ENCODE results near the gene KIAA0232. TPM values are rescaled to one million over a fixed set of nuclear protein-coding genes. Genes with fewer than 3 reads are reported as not detected.

KIAA0232 gene
- total RNA-seq, 4 donors from 2014 or later: 39.4 to 66.6 (median 47.1) TPM

DNA sequence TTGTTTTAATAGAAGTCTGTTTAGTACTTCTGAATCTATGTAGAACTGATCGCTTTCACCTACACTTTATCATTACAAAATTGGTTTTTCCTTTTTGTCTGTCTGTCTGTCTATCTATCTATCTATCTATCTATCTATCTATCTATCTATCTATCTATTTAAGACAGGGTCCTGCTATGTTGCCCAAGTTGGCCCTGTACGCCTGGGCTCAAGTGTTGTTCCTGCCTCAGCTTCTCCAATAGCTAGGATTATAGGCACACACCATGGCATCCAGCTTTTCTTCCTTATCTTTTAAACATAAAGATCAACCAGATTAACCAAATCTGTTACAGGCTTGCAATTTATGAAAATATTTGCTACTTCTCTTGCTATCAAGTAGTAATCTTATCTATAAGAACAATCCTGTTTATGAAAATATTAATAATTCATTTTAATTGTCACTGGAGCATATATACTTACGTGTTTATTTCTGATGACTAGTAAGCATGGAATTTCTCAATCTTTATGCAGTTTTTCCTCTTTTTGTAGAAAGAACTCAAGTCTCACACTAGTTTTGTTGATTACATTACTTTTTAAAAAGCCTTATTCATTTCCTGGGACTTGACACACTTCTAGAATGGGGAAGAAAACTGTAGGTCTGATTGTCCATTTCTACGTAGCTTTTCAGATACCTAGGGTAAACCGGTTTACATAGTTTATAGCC lies 24.5 kb downstream of the KIAA0232 start:
- WGBS, 2 donors (ENCODE audit: low coverage in 1 of 2): 69 to 75% methylated on average over 4 to 5 of the region's 5 CpGs
- Histone ChIP-seq H3K4me1 (peaks cover 12 to 74% (median 14%) of the 10 kb centered on the region in 3 donors), H3K9me3 (no peaks in the 10 kb centered on the region), H3K27ac (peak overlapping the region in 3 of 4 donors; percentile 14 to 44 (median 29)), H3K4me3 (no peak overlapping the region), H3K27me3 (no peaks in the 10 kb centered on the region), H3K36me3 (no peaks in the 10 kb centered on the region)
- no peak for ATAC-seq
- no peak for TF ChIP-seq POLR2A (IDR thresholded peaks at IDR 0.05)
- no peak for TF ChIP-seq EP300 (IDR thresholded peaks at IDR 0.05)
- TF ChIP-seq, protein P1, sequence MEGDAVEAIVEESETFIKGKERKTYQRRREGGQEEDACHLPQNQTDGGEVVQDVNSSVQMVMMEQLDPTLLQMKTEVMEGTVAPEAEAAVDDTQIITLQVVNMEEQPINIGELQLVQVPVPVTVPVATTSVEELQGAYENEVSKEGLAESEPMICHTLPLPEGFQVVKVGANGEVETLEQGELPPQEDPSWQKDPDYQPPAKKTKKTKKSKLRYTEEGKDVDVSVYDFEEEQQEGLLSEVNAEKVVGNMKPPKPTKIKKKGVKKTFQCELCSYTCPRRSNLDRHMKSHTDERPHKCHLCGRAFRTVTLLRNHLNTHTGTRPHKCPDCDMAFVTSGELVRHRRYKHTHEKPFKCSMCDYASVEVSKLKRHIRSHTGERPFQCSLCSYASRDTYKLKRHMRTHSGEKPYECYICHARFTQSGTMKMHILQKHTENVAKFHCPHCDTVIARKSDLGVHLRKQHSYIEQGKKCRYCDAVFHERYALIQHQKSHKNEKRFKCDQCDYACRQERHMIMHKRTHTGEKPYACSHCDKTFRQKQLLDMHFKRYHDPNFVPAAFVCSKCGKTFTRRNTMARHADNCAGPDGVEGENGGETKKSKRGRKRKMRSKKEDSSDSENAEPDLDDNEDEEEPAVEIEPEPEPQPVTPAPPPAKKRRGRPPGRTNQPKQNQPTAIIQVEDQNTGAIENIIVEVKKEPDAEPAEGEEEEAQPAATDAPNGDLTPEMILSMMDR (IDR thresholded peaks at IDR 0.05): no peak
- TF ChIP-seq POLR2AphosphoS5 (IDR thresholded peaks at IDR 0.05): no peak

DNA sequence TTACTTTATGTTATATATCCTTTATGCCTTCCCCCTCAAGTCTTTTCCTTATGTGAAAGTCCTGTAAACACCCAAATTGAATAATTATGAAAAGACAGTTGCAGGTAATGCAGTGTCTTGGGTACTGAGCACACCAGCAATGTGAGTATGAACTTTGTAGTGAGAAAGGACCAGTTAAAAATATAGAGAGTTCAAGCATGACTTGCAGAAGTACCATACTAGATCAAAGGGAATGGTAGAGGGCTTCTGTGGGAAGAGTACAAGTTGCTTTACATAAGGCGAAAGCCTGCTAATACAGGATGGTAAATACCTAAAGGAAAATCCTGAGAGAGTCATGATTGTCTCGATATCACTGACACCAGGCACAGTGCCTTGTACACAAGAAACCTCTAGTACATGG lies 25.7 kb downstream of the KIAA0232 start:
- Histone ChIP-seq H3K36me3 (no peaks in the 10 kb centered on the region), H3K27me3 (no peaks in the 10 kb centered on the region), H3K27ac (peak overlapping the region in 1 of 4 donors; percentile 14), H3K4me1 (peaks cover 12 to 64% (median 14%) of the 10 kb centered on the region in 3 donors), H3K4me3 (no peak overlapping the region), H3K9me3 (no peaks in the 10 kb centered on the region)
- TF ChIP-seq, protein P1 (IDR thresholded peaks at IDR 0.05): no peak
- TF ChIP-seq POLR2A (IDR thresholded peaks at IDR 0.05) (no peak), POLR2AphosphoS5 (IDR thresholded peaks at IDR 0.05) (no peak), EP300 (IDR thresholded peaks at IDR 0.05) (no peak)
- ATAC-seq: no peak
- WGBS, 2 donors (ENCODE audit: low coverage in 1 of 2): 91 to 100% methylated on average over 1 to 2 of the region's 2 CpGs

DNA sequence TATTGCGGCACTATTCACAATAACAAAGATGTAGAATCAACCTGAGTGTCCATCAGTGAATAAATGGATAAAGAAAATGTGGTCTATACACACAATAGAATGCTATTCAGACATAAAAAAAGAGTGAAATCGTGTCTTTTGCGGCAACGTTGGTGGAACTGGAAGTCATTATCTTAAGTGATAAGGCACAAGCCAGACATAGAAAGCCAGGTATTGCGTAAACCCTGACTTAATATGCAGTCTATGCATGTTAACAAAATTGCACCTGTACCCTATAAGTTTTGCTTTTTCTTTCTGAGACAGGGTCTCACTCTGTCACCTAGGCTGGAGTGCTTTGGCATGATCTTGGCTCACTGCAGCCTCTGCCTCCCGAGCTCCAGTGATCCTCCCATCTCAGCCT lies 28.6 kb downstream of the KIAA0232 start:
- 92 to 95% methylated on average over 5 to 6 of the region's 6 CpGs for WGBS, 2 donors (ENCODE audit: low coverage in 1 of 2)
- no peak overlapping the region for H3K27ac ChIP-seq
- no peaks in the 10 kb centered on the region for H3K27me3 ChIP-seq
- ATAC-seq: no peak
- no peaks in the 10 kb centered on the region for H3K36me3 ChIP-seq
- no peaks in the 10 kb centered on the region for H3K9me3 ChIP-seq
- TF ChIP-seq POLR2AphosphoS5 (IDR thresholded peaks at IDR 0.05) (no peak), POLR2A (IDR thresholded peaks at IDR 0.05) (no peak), EP300 (IDR thresholded peaks at IDR 0.05) (no peak)
- TF ChIP-seq, protein P1 (IDR thresholded peaks at IDR 0.05): no peak
- no peak overlapping the region for H3K4me3 ChIP-seq
- peaks cover 12 to 60% (median 14%) of the 10 kb centered on the region in 3 donors for H3K4me1 ChIP-seq

DNA sequence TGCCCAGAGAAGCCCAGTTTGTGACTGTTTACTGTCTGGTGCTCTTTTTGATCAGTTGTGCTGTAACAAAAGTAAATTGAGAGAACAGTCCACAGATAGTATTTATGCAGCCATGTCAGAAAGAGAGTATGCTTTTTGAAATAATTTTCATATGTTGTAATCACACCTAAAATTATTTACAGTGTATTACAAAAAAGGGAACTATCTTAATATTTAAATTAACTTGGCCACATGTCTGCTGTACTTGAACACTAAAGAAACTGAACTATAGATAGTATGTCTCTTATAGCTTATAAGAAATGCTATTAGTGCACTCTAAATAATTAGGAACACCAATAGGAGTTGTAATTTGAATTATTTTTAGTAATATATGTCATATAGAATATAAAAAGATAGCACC lies 30.2 kb downstream of the KIAA0232 start:
- H3K27ac ChIP-seq: no peak overlapping the region
- no peak for TF ChIP-seq POLR2A (IDR thresholded peaks at IDR 0.05)
- TF ChIP-seq, protein P1 (IDR thresholded peaks at IDR 0.05): no peak
- TF ChIP-seq EP300 (IDR thresholded peaks at IDR 0.05): no peak
- TF ChIP-seq POLR2AphosphoS5 (IDR thresholded peaks at IDR 0.05): no peak
- H3K36me3 ChIP-seq: no peaks in the 10 kb centered on the region
- no peaks in the 10 kb centered on the region for H3K27me3 ChIP-seq
- peaks cover 5 to 44% (median 9%) of the 10 kb centered on the region in 3 donors for H3K4me1 ChIP-seq
- H3K9me3 ChIP-seq: no peaks in the 10 kb centered on the region
- no peak for ATAC-seq
- no peak overlapping the region for H3K4me3 ChIP-seq

DNA sequence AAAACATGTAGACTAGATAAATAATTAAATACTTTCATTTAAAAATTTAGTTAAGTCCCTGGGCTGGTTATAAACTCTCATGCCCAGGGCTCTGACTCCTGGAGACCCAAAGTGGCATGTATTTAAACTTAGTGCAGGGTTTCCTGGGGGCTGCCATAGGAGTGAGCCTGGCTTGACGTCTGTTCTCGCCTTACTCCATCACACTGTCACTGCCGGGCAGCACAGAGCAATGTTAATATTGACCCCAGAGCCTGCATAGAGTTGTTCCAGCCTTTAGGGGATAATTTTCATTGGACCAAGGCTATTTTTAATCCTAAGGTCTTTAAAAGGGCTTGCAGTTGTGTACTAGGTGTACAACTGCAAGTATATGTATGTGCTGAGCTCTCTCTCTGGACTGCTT lies 31.2 kb downstream of the KIAA0232 start:
- Histone ChIP-seq H3K4me1 (peaks cover 0 to 35% (median 2%) of the 10 kb centered on the region in 3 donors), H3K27me3 (no peaks in the 10 kb centered on the region), H3K27ac (no peak overlapping the region), H3K36me3 (no peaks in the 10 kb centered on the region), H3K4me3 (no peak overlapping the region), H3K9me3 (no peaks in the 10 kb centered on the region)
- no peak for ATAC-seq
- TF ChIP-seq POLR2A (IDR thresholded peaks at IDR 0.05) (no peak), EP300 (IDR thresholded peaks at IDR 0.05) (no peak), POLR2AphosphoS5 (IDR thresholded peaks at IDR 0.05) (no peak)
- 77 to 100% methylated on average over 1 to 3 of the region's 3 CpGs for WGBS, 2 donors (ENCODE audit: low coverage in 1 of 2)

Measured in gastroesophageal sphincter (tissue), 4 donors.